ENCODE results near the gene HDAC10. TPM values are rescaled to one million over a fixed set of nuclear protein-coding genes. Genes with fewer than 3 reads are reported as not detected.

The HDAC10 gene
- total RNA-seq, 3 donors from 2014 or later (not counting 1 experiment from before 2014, with no cell fraction given), result 112 to 131 (median 123) TPM

DNA sequence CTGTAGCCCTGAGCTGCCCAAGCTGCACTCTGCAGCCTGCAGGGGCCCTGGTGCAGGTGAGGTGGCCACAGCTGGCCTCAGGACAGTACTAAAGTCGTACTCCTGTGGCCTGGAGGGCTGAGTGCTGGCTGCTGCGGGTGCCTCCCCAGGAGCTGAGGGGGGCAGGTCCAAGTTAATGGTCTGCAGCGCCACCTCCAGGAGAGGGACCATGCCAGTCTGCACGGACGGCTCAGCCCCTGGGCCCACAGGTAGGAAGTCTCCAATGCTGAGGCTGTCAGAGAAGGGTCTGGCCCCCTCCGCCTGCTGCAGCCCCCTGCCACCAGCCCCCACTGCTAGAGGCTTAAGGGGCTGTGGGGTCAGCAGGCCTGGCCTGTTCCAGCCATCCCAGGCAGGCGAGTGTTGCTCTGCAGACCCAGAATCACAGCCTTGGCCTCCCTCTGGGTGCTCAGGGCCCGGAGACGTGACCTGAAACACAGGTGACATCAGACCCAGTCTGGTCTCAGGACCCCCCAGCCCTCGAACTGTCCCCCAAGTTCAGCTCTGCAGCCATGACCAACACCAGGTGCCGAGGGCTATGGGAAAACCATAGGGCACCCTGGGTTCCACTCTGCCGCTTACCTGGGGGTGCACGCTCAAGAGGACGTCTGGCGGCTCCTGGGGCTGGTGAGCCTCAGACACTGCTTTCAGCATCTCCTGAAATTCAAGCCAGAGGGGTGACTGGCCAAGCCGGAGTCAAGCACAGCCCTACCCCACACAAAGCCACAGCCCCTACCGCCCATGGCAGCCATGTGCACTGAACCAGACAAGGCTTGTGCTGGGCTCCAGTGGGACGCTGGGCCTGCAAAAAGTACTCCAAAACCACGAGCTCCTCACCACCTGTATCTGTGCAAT lies 29.4 kb downstream of the HDAC10 start:
- Mint-ChIP-seq H3K27ac (no peak overlapping the region), H3K9me3 (no peaks in the 10 kb centered on the region), H3K27me3 (ENCODE audit: low read depth in 2 of 2) (no peaks in the 10 kb centered on the region), H3K36me3 (peaks cover 7% of the 10 kb centered on the region), H3K4me3 (no peak overlapping the region), H3K4me1 (no peaks in the 10 kb centered on the region)
- no peaks in the 10 kb centered on the region for H3K27me3 ChIP-seq (ENCODE audit: control insufficient read depth, insufficient read depth, low read length)
- H3K9me3 ChIP-seq (ENCODE audit: control insufficient read depth, insufficient read depth, low read length), result no peaks in the 10 kb centered on the region
- peak in 1 of 3 donors; percentile 17 for ATAC-seq
- TF ChIP-seq, protein P1, sequence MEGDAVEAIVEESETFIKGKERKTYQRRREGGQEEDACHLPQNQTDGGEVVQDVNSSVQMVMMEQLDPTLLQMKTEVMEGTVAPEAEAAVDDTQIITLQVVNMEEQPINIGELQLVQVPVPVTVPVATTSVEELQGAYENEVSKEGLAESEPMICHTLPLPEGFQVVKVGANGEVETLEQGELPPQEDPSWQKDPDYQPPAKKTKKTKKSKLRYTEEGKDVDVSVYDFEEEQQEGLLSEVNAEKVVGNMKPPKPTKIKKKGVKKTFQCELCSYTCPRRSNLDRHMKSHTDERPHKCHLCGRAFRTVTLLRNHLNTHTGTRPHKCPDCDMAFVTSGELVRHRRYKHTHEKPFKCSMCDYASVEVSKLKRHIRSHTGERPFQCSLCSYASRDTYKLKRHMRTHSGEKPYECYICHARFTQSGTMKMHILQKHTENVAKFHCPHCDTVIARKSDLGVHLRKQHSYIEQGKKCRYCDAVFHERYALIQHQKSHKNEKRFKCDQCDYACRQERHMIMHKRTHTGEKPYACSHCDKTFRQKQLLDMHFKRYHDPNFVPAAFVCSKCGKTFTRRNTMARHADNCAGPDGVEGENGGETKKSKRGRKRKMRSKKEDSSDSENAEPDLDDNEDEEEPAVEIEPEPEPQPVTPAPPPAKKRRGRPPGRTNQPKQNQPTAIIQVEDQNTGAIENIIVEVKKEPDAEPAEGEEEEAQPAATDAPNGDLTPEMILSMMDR (IDR thresholded peaks at IDR 0.05), result no peak
- no peaks in the 10 kb centered on the region for H3K4me1 ChIP-seq (ENCODE audit: control insufficient read depth, insufficient read depth, low read length)
- intact Hi-C loops (cut with micrococcal nuclease), result no loop called here
- peaks cover 68% of the 10 kb centered on the region for H3K36me3 ChIP-seq (ENCODE audit: control insufficient read depth, insufficient read depth, low read length)
- H3K4me3 ChIP-seq (ENCODE audit: low read length), result no peak overlapping the region
- no peak for DNase-seq
- no peak overlapping the region for H3K27ac ChIP-seq (ENCODE audit: low read length)
- 93% methylated on average over 19 of the region's 19 CpGs for WGBS (ENCODE audit: insufficient coverage)

DNA sequence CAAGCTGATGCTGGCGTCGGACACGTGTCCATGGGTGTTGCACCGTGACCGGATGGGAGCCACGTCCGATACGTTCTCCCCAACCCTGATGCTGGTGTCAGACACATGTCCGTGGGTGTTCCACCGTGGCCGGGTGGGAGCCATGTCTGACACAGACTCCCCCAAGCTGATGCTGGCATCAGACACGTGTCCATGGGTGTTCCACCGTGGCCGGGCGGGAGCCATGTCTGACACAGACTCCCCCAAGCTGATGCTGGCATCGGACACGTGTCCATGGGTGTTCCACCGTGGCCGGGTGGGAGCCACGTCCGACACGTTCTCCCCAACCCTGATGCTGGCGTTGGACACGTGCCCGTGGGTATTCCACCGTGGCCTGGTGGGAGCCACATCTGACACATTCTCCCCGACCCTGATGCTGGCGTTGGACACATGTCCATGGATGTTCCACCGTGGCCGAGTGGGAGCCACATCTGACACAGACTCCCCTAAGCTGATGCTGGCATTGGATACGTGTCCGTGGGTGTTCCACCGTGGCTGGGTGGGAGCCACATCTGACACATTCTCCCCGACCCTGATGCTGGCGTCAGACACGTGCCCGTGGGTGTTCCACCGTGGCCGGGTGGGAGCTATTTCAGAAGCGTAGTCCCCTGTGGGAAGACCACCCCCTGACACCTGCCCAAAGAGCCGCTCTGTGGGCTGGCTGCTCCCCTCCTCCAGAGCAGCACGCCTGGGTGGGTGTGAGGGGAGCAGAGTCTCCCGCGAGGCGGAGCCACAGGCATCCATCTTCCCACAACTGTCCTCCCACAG lies 30.3 kb downstream of the HDAC10 start:
- no peaks in the 10 kb centered on the region for H3K4me1 Mint-ChIP-seq
- H3K9me3 ChIP-seq (ENCODE audit: control insufficient read depth, insufficient read depth, low read length), result no peaks in the 10 kb centered on the region
- no peaks in the 10 kb centered on the region for H3K4me1 ChIP-seq (ENCODE audit: control insufficient read depth, insufficient read depth, low read length)
- no peak overlapping the region for H3K27ac Mint-ChIP-seq
- no peaks in the 10 kb centered on the region for H3K9me3 Mint-ChIP-seq
- H3K4me3 ChIP-seq (ENCODE audit: low read length), result no peak overlapping the region
- intact Hi-C loops (cut with micrococcal nuclease), result no loop called here
- TF ChIP-seq, protein P1 (IDR thresholded peaks at IDR 0.05), result no peak
- H3K36me3 Mint-ChIP-seq, result peaks cover 7% of the 10 kb centered on the region
- 94% methylated on average over 42 of the region's 45 CpGs for WGBS (ENCODE audit: insufficient coverage)
- H3K27ac ChIP-seq (ENCODE audit: low read length), result no peak overlapping the region
- peaks cover 71% of the 10 kb centered on the region for H3K36me3 ChIP-seq (ENCODE audit: control insufficient read depth, insufficient read depth, low read length)
- DNase-seq, result no peak
- no peak overlapping the region for H3K4me3 Mint-ChIP-seq
- H3K27me3 Mint-ChIP-seq (ENCODE audit: low read depth in 2 of 2), result no peaks in the 10 kb centered on the region
- peak in 1 of 3 donors; percentile 4 for ATAC-seq
- H3K27me3 ChIP-seq (ENCODE audit: control insufficient read depth, insufficient read depth, low read length), result no peaks in the 10 kb centered on the region

DNA sequence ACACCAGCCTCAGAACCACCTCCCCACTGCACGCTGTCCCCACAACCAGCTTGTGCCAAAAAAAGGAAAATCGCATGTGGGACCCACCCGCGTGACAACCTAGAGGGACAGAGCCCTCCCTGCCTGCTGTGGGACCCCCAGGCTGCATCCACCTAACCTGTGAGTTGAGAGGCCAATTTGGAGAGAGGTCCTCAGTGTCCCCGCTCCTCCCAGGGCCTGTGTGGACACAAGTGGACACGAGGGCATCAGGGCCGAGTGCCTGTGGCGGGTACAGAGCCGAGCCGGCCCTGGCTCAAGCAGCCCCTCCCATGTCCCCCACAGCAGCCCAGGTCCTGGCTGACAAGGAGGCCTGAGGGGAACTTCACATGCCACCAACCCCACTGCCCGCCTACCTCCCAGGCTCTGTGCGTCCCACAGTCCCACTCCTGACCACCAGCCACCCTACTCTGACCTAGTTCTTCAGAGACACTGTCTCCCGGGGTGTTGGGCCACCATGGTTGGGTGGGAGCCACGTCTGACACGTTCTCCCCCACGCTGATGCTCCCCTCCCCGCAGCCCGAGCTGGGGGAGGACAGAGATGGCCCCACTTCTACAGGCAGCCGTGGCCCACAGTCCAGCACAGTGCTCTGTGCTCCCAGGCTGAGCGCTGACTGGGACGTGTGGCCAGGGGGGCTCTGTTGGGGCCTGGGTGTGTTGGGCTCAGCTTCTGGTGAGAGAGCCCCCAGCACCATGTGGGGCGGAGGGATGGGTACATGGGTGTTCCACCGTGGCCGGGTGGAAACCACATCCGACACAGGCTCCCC lies 31.1 kb downstream of the HDAC10 start:
- 83% methylated on average over 25 of the region's 25 CpGs for WGBS (ENCODE audit: insufficient coverage)
- Mint-ChIP-seq H3K36me3 (peaks cover 7% of the 10 kb centered on the region), H3K27me3 (ENCODE audit: low read depth in 2 of 2) (no peaks in the 10 kb centered on the region), H3K4me3 (peak overlapping the region; percentile 45), H3K27ac (no peak overlapping the region), H3K4me1 (peaks cover under 1 to 2% of the 10 kb centered on the region in 2 donors), H3K9me3 (no peaks in the 10 kb centered on the region)
- ATAC-seq (no peak), DNase-seq (no peak)
- Histone ChIP-seq H3K36me3 (ENCODE audit: control insufficient read depth, insufficient read depth, low read length) (peaks cover 71% of the 10 kb centered on the region), H3K9me3 (ENCODE audit: control insufficient read depth, insufficient read depth, low read length) (no peaks in the 10 kb centered on the region), H3K27me3 (ENCODE audit: control insufficient read depth, insufficient read depth, low read length) (no peaks in the 10 kb centered on the region), H3K4me1 (ENCODE audit: control insufficient read depth, insufficient read depth, low read length) (no peaks in the 10 kb centered on the region), H3K27ac (ENCODE audit: low read length) (no peak overlapping the region), H3K4me3 (ENCODE audit: low read length) (no peak overlapping the region)
- intact Hi-C loops (cut with micrococcal nuclease), result no loop called here
- TF ChIP-seq, protein P1 (IDR thresholded peaks at IDR 0.05), result no peak

Measured in natural killer cell (primary cell).